OCI-LY1 (cell line): Measurements from ENCODE around the gene SLCO4A1.

Source experiments
- CTCF ChIP-seq: fragments of 200-600 bp; sonication (generic), shearing (Covaris generic); IDR thresholded peaks from 2 replicates; pipeline ENCODE4 v1.5.1; 2017; ENCODE audit warnings: mild to moderate bottlenecking, antibody characterized with exemption, low read length, moderate library complexity, mixed read lengths
- EZH2 ChIP-seq: fragments of 200-600 bp; sonication (generic), shearing (Covaris generic); IDR thresholded peaks from 2 replicates; pipeline ENCODE4 v1.8.0; 2017; ENCODE audit warnings: borderline replicate concordance, mixed run types, mild to moderate bottlenecking, antibody characterized with exemption, low read length, moderate library complexity, mixed read lengths

GRCh38 chr20:62675156-62675876 lies 33.0 kb downstream of the SLCO4A1 start:
- TF ChIP-seq CTCF = no peak
- no peak for TF ChIP-seq EZH2
